ENCODE results near the gene ST8SIA1.

ST8SIA1 gene

GRCh38 chr12:22282283-22282682 lies 52.2 kb downstream of the ST8SIA1 start:
- no peak for DNase-seq

GRCh38 chr12:22276867-22277266 lies 57.6 kb downstream of the ST8SIA1 start:
- peak in 2 of 4 experiments; percentile 38 to 54 for DNase-seq

DNA sequence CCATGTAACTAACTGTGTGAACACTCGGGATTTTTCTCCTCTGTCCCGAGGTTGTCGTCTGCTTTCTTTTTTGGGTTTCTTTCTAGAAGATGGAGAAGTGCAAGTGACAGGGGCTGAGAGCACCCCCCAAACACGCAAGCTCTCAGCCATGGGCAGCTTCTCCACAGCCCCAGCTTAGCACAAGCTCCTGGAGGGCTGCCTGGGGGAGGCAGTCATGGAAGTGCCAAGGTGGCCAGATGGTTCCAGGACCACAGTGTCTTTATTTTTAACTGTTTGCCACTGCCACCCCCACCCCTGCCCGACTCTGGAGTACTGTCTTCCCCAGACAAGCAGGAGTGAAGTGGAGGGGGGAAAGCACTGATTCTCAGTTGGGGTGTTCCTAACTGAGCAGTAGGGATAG lies 58.2 kb downstream of the ST8SIA1 start:
- DNase-seq, result no peak

- DNase-seq, result peak in 2 of 4 experiments; percentile 51 to 57
These were observed 58.7 kb downstream of the ST8SIA1 start for GRCh38 chr12:22275843-22276242.

- DNase-seq, result no peak
These were observed 62.0 kb downstream of the ST8SIA1 start for GRCh38 chr12:22272335-22273151.

DNA sequence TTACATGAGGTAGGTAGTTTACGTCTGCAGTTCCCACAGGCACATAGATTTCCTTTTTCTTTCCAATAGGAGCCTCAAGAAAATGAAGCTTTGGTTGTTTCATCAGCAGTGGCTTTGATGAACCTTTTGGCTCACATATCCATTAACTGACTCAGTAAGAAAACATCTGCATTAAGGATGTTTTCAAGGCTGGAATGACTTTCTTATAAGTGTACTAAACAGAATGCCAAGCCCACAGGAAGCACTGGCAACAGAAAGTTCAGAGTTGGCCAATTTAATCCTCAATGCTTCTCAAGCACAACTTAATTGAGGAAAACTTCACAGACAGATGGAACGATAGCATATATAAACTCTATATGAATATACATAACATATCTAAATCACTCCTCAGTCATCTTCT lies 63.5 kb downstream of the ST8SIA1 start:
- no peak for DNase-seq

- no peak for DNase-seq
These were observed 65.5 kb downstream of the ST8SIA1 start for GRCh38 chr12:22268973-22269372.

- DNase-seq, result peak in 3 of 4 experiments; percentile 22 to 33 (median 32)
These were observed 66.1 kb downstream of the ST8SIA1 start for GRCh38 chr12:22268406-22268805.

- no peak for DNase-seq
These were observed 68.4 kb downstream of the ST8SIA1 start for GRCh38 chr12:22266101-22266500.

GRCh38 chr12:22264380-22264779 lies 70.1 kb downstream of the ST8SIA1 start:
- no peak for DNase-seq

- peak; percentile 28 to 74 (median 56) for DNase-seq
These were observed 72.2 kb downstream of the ST8SIA1 start for GRCh38 chr12:22262309-22262708.

DNA sequence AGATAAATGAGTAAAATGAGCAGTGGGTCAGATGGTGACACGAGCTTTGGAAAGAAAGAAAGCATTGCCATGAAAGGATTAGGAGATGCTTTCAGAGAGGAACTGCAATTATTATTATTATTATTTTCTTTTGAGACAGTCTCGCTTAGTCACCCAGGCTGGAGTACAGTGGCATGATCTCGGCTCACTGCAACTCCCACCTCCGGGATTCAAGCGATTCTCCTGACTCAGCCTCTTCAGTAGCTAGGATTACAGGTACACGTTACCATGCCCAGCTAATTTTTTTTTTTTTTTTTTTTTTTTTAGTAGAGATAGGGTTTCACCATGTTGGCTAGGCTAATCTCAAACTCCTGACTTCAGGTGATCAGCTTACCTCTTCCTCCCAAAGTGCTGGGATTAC lies 77.4 kb downstream of the ST8SIA1 start:
- no peak for DNase-seq

DNA sequence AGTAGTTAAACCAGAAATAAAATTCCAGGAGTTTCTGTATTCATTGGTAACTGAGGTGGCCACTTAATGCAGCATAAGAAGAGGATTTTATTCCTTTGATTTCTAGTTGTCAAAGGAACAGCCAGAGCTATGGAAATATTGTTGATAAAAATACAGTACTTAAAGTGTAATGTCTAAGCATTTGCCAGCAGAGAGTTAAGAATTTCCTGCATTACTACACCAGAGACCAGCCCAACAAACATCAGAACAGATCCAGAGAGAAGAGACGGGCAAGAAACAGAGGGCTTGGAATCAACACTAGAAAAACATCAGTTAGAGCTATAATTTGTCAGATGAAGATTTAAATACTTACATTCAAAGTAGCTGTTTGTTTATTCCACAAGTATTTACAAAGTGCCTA lies 77.9 kb downstream of the ST8SIA1 start:
- no peak for DNase-seq

DNA sequence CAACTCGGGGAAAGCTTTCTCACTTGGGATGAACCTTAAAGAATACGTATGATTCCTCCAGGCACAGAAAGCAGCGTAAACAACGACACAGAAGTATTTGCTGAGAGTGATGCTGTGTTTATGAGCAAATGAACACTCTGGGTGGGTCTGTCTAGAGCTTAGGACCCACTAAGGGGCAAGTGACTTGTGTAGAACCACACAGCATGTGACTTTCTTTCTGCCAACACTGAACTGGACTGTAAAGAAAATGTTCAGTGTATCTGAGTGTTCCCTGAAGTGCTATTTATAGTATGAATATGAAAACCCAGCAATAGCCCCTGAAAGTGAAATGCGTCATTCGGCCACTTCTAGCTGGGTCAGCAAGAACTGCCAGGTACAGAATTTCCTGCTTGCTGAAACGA lies 78.5 kb downstream of the ST8SIA1 start:
- peak in 1 of 4 experiments; percentile 3 for DNase-seq

DNA sequence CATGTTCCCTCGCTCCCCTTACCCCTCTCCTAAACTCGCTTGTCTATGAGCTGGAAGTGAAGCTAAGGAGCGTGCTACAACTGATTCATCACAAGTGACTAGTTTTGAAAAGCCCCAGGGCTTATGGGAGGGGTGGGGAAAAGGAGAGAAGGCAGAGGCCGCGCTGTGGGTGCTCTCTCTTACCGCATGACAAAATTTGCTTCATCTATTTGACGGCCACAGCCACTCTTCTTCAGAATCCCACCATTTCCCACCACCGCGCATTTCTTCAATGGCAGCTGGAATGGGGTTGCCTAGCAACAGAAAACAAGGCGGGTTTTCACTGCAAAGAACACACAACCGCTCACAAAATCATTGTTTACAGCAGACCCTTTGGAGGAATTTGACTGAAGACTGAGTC lies 79.4 kb downstream of the ST8SIA1 start:
- DNase-seq, result no peak

DNA sequence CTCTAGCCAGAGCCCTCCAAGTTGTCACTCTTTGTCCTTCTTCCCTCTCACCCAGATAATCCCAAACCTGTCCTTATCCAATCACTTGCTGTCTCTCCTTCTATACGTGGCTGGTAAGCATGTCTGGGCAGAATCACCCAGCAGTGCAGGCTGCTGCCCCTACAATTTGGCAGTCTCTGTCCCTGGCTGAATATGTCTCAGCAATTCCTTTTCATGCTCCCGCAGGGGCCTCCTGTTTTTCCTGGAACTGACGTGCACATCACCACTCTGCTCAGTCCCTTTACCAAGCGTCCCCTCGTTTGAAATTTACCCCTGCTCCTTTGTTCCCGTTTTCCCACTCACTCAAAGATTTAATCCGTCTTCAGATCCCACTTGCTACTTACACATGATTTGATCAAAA lies 80.0 kb downstream of the ST8SIA1 start:
- no peak for DNase-seq

DNA sequence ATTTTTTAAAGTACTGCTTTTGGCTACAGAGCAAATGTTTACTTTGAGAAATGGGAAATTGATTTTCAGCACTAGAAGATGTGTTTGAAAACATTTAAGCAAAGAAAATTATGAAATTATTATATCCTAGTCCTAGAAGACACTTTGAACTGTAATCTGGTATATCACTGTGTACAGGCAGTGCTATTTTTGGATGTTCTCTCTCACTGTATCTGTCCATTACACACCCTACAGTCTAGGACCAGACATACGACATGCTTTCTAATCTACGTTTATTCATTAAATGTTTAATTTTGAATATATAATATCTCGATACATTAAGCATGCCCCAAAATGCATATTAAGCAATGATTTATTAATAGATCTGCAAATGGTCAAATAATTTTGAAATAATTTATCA lies 82.5 kb downstream of the ST8SIA1 start:
- no peak for DNase-seq

- DNase-seq, result peak; percentile 27 to 62 (median 33)
These were observed 83.7 kb downstream of the ST8SIA1 start for GRCh38 chr12:22250762-22251161.

DNA sequence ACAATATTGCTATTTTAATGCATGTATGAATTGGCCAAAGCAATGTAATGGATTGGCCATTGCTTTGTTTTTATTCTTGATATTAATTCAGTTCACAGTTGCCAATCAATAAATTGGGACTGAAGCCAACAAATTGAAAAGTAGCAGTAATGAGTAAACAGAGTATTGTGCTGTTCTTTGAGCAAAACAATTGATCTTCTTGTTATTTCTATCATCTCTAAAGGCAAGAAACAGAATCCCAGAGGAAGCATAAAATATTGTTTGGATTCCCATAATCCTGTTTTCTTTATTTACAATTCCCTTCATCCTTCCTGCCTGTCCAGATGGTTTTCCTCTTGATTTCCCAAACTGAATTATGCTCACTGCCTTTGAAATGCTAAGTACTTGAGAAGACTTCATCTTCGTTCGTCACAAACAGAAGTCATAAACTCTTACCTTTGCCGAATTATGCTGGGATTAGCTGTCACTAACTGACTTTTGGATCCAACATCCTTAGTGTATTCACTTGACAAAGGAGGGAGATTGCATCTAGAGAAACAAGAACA lies 85.9 kb downstream of the ST8SIA1 start:
- DNase-seq, result no peak

GRCh38 chr12:22248121-22248520 lies 86.4 kb downstream of the ST8SIA1 start:
- no peak for DNase-seq

GRCh38 chr12:22246217-22246846 lies 88.2 kb downstream of the ST8SIA1 start:
- no peak for DNase-seq

GRCh38 chr12:22242726-22243125 lies 91.8 kb downstream of the ST8SIA1 start:
- DNase-seq, result no peak

GRCh38 chr12:22238211-22238610 lies 96.3 kb downstream of the ST8SIA1 start:
- DNase-seq, result peak; percentile 2 to 46 (median 30)

DNA sequence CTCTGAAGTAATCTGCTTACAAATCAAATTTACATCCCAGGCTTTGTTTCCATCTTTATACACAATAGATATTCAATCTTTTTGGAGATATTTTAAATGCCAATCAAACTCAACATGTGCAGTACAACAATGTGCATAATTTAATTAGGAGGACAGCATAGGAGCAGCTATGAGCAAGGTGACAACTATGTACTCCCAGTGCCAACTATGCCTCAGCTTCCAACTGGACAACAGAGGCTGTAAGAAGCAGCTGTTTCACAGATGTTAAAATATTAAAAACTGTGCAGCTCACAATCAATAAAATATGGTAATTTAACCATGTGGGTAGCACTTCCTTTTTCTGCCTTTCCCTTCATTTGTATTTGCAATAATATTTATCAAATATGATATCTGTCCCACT lies 99.9 kb downstream of the ST8SIA1 start:
- DNase-seq, result no peak
